HEK293 (cell line): Measurements from ENCODE around the gene AADACL2.

ENCODE experiments used
- CTCF ChIP-seq: fragments of 450-650 bp; formaldehyde crosslinking; IDR thresholded peaks from 2 replicates; pipeline ENCODE4 v1.5.1; 2016; ENCODE audit warnings: missing biosample characterization, missing genetic modification characterization
- ELK4 ChIP-seq: IDR thresholded peaks from 2 replicates; pipeline ENCODE4 v1.6.1; 2011; ENCODE audit warnings: mild to moderate bottlenecking, low read depth, low read length, borderline replicate concordance
- GFI1B ChIP-seq: fragments of 450-650 bp; formaldehyde crosslinking; IDR thresholded peaks from 2 replicates; pipeline ENCODE4 v1.5.1; 2016; ENCODE audit warnings: missing biosample characterization, missing genetic modification characterization
- TCF7L2 ChIP-seq: IDR thresholded peaks from 2 replicates; pipeline ENCODE4 v1.6.1; 2011; ENCODE audit warnings: low read depth, mild to moderate bottlenecking, inconsistent platforms, low read length, moderate library complexity, borderline replicate concordance
- WT1 ChIP-seq: fragments of 450-650 bp; formaldehyde crosslinking; IDR thresholded peaks from 2 replicates; pipeline ENCODE4 v1.5.1; 2016; ENCODE audit warnings: missing biosample characterization, missing genetic modification characterization
- ZBTB44 ChIP-seq: fragments of 450-650 bp; IDR thresholded peaks from 2 replicates; pipeline ENCODE4 v1.5.1; 2018; ENCODE audit warnings: missing biosample characterization, mild to moderate bottlenecking, missing genetic modification characterization
- ZNF175 ChIP-seq: fragments of 450-650 bp; formaldehyde crosslinking; IDR thresholded peaks from 2 replicates; pipeline ENCODE4 v1.5.1; 2016; ENCODE audit warnings: missing biosample characterization, missing genetic modification characterization
- ZNF518A ChIP-seq: fragments of 450-650 bp; formaldehyde crosslinking; conservative IDR thresholded peaks from 2 replicates; pipeline ENCODE4 v1.5.1; 2016; ENCODE audit warnings: low read depth, missing biosample characterization, missing genetic modification characterization

DNA sequence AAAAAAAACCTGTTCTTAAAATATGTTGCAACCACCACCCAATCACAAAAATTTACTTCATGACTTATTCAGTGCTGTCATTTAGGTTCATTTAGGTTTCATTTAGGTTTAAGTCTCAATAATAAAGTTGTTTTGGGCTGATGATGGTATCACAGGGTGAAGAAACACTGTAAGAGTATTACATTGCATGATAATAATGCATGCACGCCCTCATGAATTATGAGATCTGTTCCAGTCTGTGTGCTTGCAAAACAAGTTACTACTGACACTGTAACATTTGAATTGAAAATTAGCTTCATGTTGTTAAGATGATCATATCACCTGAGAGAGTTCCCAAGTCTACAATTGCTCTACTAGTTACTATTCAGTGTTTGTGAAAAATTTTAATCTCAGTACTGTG is at the start of gene AADACL2:
- no peak for TF ChIP-seq ELK4
- no peak for TF ChIP-seq CTCF
- TF ChIP-seq GFI1B (tag by site-specific recombination): no peak
- no peak for TF ChIP-seq TCF7L2
- no peak for TF ChIP-seq ZNF175 (tag by site-specific recombination)
- TF ChIP-seq WT1: no peak
- TF ChIP-seq ZBTB44 (tag by site-specific recombination): no peak
- TF ChIP-seq ZNF518A (tag by site-specific recombination): no peak
